HepG2 (cell line): Measurements from ENCODE around the gene GNA14. TPM values are rescaled to one million over a fixed set of nuclear protein-coding genes. Genes with fewer than 3 reads are reported as not detected.

Experiments
- ATAC-seq: fragments of 200-7000 bp; cut with Tn5 transposase; 3 replicates; pipeline ENCODE4 v1.9.1; 2020; ENCODE audit warnings: mild to moderate bottlenecking, moderate library complexity
- BruUV-seq: library from RNA; stranded (reverse); fragments of 400-500 nt; replicated peaks from 2 replicates; lab custom pipeline; 2021; lab: Mats Ljungman, UMichigan
- CTCF ChIA-PET: fragments of 300-600 bp; formaldehyde crosslinking; extraction: SDS; loops from one replicate; lab custom pipeline; 2021; ENCODE audit warnings: low total read pairs, inconsistent platforms, low intra/inter-chr PET ratio; lab: Yijun Ruan, JAX
- POLR2A ChIA-PET: fragments of 350-600 bp; sonication (Branson Sonifier 250); formaldehyde crosslinking; loops from one replicate; lab custom pipeline; 2020; ENCODE audit warnings: antibody characterized with exemption, inconsistent platforms; lab: Yijun Ruan, JAX
- DNase-seq: peaks from one replicate; pipeline ENCODE4 v3.0.0-alpha.2; 2015; ENCODE audit warnings: low spot score
- FAIRE-seq: peaks from 3 replicates; lab custom pipeline; 2011; peaks lifted over from hg19 to GRCh38; lab: Jason Lieb, UNC
- H2AFZ ChIP-seq: one replicate; pipeline ENCODE4 v1.6.1; 2011; ENCODE audit warnings: low read length, inconsistent platforms
- H3K27ac ChIP-seq: fragments of 300-600 bp; 3 replicates; pipeline ENCODE4 v1.8.0; 2011; ENCODE audit warnings: mixed run types, mild to moderate bottlenecking, mixed read lengths, low read length, inconsistent platforms; ENCODE audit not compliant: insufficient read depth; ENCODE audit errors: extremely low read length
- H3K27me3 ChIP-seq, 2 experiments: fragments of 200-600 bp in 1 of 2; 2 replicates in 1 of 2; 3 replicates in 1 of 2; pipeline versions ENCODE4 v1.6.0 to v1.8.0; 2011; ENCODE audit warnings: low read length in 2 of 2, mild to moderate bottlenecking in 2 of 2, moderate library complexity in 2 of 2, inconsistent platforms in 1 of 2; ENCODE audit not compliant: insufficient read depth in 2 of 2, control insufficient read depth in 1 of 2
- H3K36me3 ChIP-seq, 2 experiments: fragments of 200-600 bp in 1 of 2; replicated peaks in 1 of 2; 2 replicates in 1 of 2; 3 replicates in 1 of 2; pipeline versions ENCODE4 v1.5.1 to v1.8.0; 2011; ENCODE audit warnings: low read length in 2 of 2, inconsistent platforms in 1 of 2; ENCODE audit not compliant: insufficient read depth in 2 of 2, control insufficient read depth in 1 of 2
- H3K4me1 ChIP-seq: 2 replicates; pipeline ENCODE4 v1.5.1; 2012; ENCODE audit warnings: low read length, inconsistent platforms; ENCODE audit not compliant: insufficient read depth
- H3K4me2 ChIP-seq: 2 replicates; pipeline ENCODE4 v1.6.0; 2011; ENCODE audit warnings: low read depth, low read length, inconsistent platforms
- H3K4me3 ChIP-seq, 3 experiments: fragments of 200-600 bp in 1 of 3; sonication (generic), shearing (Covaris generic) in 1 of 3; replicated peaks in 1 of 3; 2 replicates each; pipeline ENCODE4 v1.5.1; 2011 to 2016; ENCODE audit warnings: low read length in 3 of 3, inconsistent platforms in 2 of 3, low read depth in 2 of 3, mild to moderate bottlenecking in 2 of 3, control low read depth in 1 of 3, mixed read lengths in 1 of 3; ENCODE audit not compliant: insufficient read depth in 1 of 3
- H3K79me2 ChIP-seq: one replicate; pipeline ENCODE4 v1.6.1; 2011; ENCODE audit warnings: low read length, inconsistent platforms; ENCODE audit not compliant: insufficient read depth
- H3K9ac ChIP-seq: 2 replicates; pipeline ENCODE4 v1.6.0; 2011; ENCODE audit warnings: mild to moderate bottlenecking, low read depth, low read length, inconsistent platforms; ENCODE audit not compliant: insufficient read depth
- H3K9me3 ChIP-seq: 2 replicates; pipeline ENCODE4 v1.5.1; 2012; ENCODE audit warnings: mild to moderate bottlenecking, low read length
- H4K20me1 ChIP-seq: 2 replicates; pipeline ENCODE4 v1.6.0; 2011; ENCODE audit warnings: inconsistent platforms, mild to moderate bottlenecking, low read length, moderate library complexity; ENCODE audit not compliant: insufficient read depth
- MAFK ChIP-seq, 2 experiments: IDR thresholded peaks in 1 of 2; conservative IDR thresholded peaks in 1 of 2; 2 replicates each; pipeline ENCODE4 v1.6.1; 2011; ENCODE audit warnings: improper control_type of control experiment in 2 of 2, low read length in 2 of 2
- MTA1 ChIP-seq: sonication (generic); formaldehyde crosslinking; IDR thresholded peaks from 2 replicates; pipeline ENCODE4 v1.4.0; 2020; ENCODE audit warnings: missing genetic modification reagents, mild to moderate bottlenecking, borderline replicate concordance
- NFIC ChIP-seq: IDR thresholded peaks from 2 replicates; pipeline ENCODE4 v1.6.1; 2012; ENCODE audit warnings: mild to moderate bottlenecking, low read length, inconsistent platforms
- PHF21A ChIP-seq: sonication (generic); formaldehyde crosslinking; IDR thresholded peaks from 2 replicates; pipeline ENCODE4 v1.5.0; 2020; ENCODE audit warnings: mild to moderate bottlenecking, missing genetic modification reagents
- POLR2A ChIP-seq, 2 experiments: IDR thresholded peaks; 2 replicates each; pipeline ENCODE4 v1.6.1; 2011; ENCODE audit warnings: low read depth in 2 of 2, low read length in 2 of 2, mild to moderate bottlenecking in 1 of 2, moderate library complexity in 1 of 2; ENCODE audit not compliant: insufficient read depth in 1 of 2
- SCMH1 ChIP-seq: sonication (generic); formaldehyde crosslinking; IDR thresholded peaks from 2 replicates; pipeline ENCODE4 v1.9.0; 2021; ENCODE audit warnings: missing genetic modification reagents, mild to moderate bottlenecking, borderline replicate concordance
- SMAD1 ChIP-seq: sonication (generic); formaldehyde crosslinking; IDR thresholded peaks from 2 replicates; pipeline ENCODE4 v1.4.0; 2020; ENCODE audit warnings: missing genetic modification reagents, low read depth, mild to moderate bottlenecking, borderline replicate concordance
- STAG1 ChIP-seq: sonication (generic); formaldehyde crosslinking; IDR thresholded peaks from 2 replicates; pipeline ENCODE4 v1.4.0; 2020; ENCODE audit warnings: missing genetic modification reagents
- YY1 ChIP-seq: IDR thresholded peaks from 2 replicates; pipeline ENCODE4 v1.6.1; 2011; ENCODE audit warnings: low read length, low read depth, moderate library complexity, mild to moderate bottlenecking; ENCODE audit not compliant: insufficient read depth, insufficient replicate concordance
- WGBS: methylation state at CpG from one replicate; pipeline ENCODE4 v1.1.6; 2017; ENCODE audit warnings: low lambda C conversion rate; 5-methylcytosine and 5-hydroxymethylcytosine counted together
- in situ Hi-C: cut with HindIII; loops from 2 replicates; pipeline ENCODE4 v1.10.0; 2017; ENCODE audit warnings: low pct_unique_long_range_greater_than_20kb; ENCODE audit not compliant: extremely low pct_ligation_motif_present
- intact Hi-C: fragments of 100-400 bp; cut with micrococcal nuclease; formaldehyde crosslinking; loops from one replicate; pipeline ENCODE4 v1.10.0; 2022; ENCODE audit not compliant: unreplicated experiment
- polyA plus RNA-seq, 8 experiments: library from polyadenylated mRNA; depleted of rRNA in 3 of 8; stranded (reverse) in 7 of 8; unstranded in 1 of 8; fragments of >200 nt; fragmentation: Illumina TruSeq in 4 of 8; extraction: Trizol in 4 of 8; gene quantifications; 2 replicates each; pipeline versions ENCODE4 v1.2.1 to v1.2.3, GENCODE V29; 2011 to 2016; ENCODE audit warnings: low read depth in 4 of 8, missing spikeins in 1 of 8, mixed read lengths in 1 of 8; ENCODE audit not compliant: insufficient read depth in 1 of 8
- total RNA-seq, 5 experiments: library from RNA; depleted of rRNA; stranded (reverse); fragments of >200 nt; fragmentation: Illumina TruSeq; extraction: Trizol; gene quantifications; 2 replicates each; pipeline ENCODE4 v1.2.3, GENCODE V29; 2016; ENCODE audit warnings: low read depth in 1 of 5
- TF ChIP-seq, protein P1 (sequence below): sonication (generic); formaldehyde crosslinking; IDR thresholded peaks from 2 replicates; pipeline ENCODE4 v1.5.0; 2020; ENCODE audit warnings: missing genetic modification reagents, mild to moderate bottlenecking, borderline replicate concordance
- TF ChIP-seq, protein P2 (sequence below): sonication (generic); formaldehyde crosslinking; IDR thresholded peaks from 2 replicates; pipeline ENCODE4 v1.9.0; 2021; ENCODE audit warnings: missing genetic modification reagents, borderline replicate concordance
- TF ChIP-seq, protein P3 (sequence below): sonication (generic); formaldehyde crosslinking; IDR thresholded peaks from 2 replicates; pipeline ENCODE4 v1.4.0; 2020; ENCODE audit warnings: missing genetic modification reagents
- TF ChIP-seq, protein P4 (sequence below): sonication (generic); formaldehyde crosslinking; IDR thresholded peaks from 2 replicates; pipeline ENCODE4 v1.4.0; 2020; ENCODE audit warnings: low read depth, missing genetic modification reagents

Gene GNA14
- total and polyA plus RNA-seq, 2 of the 13 experiments (the other 11 are each of a cell fraction or from before 2014, with no cell fraction given): not detected

DNA sequence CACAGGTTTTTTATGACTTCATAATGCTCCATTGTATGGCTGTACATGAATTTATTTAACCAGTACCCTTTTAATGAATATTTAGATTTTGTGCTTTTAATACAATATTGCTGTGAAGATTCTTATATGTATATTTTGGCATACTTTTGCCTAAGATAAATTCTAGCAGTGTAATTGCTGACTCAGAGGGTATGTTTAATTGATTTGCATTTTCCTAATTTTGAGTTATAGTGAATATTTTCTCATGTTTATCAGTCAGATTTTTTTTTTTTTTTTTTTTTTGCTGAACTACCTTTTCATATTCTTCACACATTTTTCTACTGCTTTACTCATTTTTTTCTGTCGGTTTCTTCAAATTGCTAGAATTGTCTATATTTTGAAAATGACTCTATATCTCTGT lies 248.2 kb downstream of the GNA14 start:
- Histone ChIP-seq H2AFZ (no peak overlapping the region), H3K27me3 (no peaks in the 10 kb centered on the region), H3K36me3 (no peaks in the 10 kb centered on the region), H3K79me2 (no peaks in the 10 kb centered on the region), H3K9me3 (no peaks in the 10 kb centered on the region), H3K4me3 (no peak overlapping the region), H3K9ac (no peak overlapping the region), H3K4me1 (no peaks in the 10 kb centered on the region), H3K4me2 (no peak overlapping the region), H3K27ac (no peak overlapping the region), H4K20me1 (no peaks in the 10 kb centered on the region)
- ChIA-PET CTCF (no interaction called here), POLR2A (no interaction called here)
- no TSS peak for BruUV-seq
- FAIRE-seq (no peak), DNase-seq (no peak), ATAC-seq (no peak)
- WGBS: 98% methylated on average over 1 of the region's 1 CpG
- intact Hi-C loops (no loop called here), in situ Hi-C loops (no loop called here)
- TF ChIP-seq YY1 (no peak), MAFK (conservative IDR thresholded peaks at IDR 0.05 in 1 of 2, IDR thresholded peaks at IDR 0.05 in 1 of 2; ENCODE audit: low read length in 2 of 2) (peak in 1 of 2 experiments; percentile 72; a peak in 2 of 4 replicates), POLR2A (IDR thresholded peaks at IDR 0.05; ENCODE audit: insufficient read depth in 1 of 2, low read depth in 2 of 2, low read length in 2 of 2) (no peak), NFIC (no peak), SCMH1 (no peak), MTA1 (no peak), SMAD1 (CRISPR knock-in tag) (no peak), STAG1 (CRISPR knock-in tag) (no peak), PHF21A (CRISPR knock-in tag) (no peak)
- TF ChIP-seq, protein P1, sequence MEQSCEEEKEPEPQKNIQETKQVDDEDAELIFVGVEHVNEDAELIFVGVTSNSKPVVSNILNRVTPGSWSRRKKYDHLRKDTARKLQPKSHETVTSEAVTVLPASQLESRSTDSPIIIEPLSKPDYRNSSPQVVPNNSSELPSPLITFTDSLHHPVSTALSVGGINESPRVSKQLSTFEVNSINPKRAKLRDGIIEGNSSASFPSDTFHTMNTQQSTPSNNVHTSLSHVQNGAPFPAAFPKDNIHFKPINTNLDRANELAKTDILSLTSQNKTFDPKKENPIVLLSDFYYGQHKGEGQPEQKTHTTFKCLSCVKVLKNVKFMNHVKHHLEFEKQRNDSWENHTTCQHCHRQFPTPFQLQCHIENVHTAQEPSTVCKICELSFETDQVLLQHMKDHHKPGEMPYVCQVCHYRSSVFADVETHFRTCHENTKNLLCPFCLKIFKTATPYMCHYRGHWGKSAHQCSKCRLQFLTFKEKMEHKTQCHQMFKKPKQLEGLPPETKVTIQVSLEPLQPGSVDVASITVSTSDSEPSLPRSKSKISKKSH: no peak
- TF ChIP-seq, protein P2, sequence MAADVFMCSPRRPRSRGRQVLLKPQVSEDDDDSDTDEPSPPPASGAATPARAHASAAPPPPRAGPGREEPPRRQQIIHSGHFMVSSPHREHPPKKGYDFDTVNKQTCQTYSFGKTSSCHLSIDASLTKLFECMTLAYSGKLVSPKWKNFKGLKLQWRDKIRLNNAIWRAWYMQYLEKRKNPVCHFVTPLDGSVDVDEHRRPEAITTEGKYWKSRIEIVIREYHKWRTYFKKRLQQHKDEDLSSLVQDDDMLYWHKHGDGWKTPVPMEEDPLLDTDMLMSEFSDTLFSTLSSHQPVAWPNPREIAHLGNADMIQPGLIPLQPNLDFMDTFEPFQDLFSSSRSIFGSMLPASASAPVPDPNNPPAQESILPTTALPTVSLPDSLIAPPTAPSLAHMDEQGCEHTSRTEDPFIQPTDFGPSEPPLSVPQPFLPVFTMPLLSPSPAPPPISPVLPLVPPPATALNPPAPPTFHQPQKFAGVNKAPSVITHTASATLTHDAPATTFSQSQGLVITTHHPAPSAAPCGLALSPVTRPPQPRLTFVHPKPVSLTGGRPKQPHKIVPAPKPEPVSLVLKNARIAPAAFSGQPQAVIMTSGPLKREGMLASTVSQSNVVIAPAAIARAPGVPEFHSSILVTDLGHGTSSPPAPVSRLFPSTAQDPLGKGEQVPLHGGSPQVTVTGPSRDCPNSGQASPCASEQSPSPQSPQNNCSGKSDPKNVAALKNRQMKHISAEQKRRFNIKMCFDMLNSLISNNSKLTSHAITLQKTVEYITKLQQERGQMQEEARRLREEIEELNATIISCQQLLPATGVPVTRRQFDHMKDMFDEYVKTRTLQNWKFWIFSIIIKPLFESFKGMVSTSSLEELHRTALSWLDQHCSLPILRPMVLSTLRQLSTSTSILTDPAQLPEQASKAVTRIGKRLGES: no peak
- TF ChIP-seq, protein P3, sequence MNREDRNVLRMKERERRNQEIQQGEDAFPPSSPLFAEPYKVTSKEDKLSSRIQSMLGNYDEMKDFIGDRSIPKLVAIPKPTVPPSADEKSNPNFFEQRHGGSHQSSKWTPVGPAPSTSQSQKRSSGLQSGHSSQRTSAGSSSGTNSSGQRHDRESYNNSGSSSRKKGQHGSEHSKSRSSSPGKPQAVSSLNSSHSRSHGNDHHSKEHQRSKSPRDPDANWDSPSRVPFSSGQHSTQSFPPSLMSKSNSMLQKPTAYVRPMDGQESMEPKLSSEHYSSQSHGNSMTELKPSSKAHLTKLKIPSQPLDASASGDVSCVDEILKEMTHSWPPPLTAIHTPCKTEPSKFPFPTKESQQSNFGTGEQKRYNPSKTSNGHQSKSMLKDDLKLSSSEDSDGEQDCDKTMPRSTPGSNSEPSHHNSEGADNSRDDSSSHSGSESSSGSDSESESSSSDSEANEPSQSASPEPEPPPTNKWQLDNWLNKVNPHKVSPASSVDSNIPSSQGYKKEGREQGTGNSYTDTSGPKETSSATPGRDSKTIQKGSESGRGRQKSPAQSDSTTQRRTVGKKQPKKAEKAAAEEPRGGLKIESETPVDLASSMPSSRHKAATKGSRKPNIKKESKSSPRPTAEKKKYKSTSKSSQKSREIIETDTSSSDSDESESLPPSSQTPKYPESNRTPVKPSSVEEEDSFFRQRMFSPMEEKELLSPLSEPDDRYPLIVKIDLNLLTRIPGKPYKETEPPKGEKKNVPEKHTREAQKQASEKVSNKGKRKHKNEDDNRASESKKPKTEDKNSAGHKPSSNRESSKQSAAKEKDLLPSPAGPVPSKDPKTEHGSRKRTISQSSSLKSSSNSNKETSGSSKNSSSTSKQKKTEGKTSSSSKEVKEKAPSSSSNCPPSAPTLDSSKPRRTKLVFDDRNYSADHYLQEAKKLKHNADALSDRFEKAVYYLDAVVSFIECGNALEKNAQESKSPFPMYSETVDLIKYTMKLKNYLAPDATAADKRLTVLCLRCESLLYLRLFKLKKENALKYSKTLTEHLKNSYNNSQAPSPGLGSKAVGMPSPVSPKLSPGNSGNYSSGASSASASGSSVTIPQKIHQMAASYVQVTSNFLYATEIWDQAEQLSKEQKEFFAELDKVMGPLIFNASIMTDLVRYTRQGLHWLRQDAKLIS (CRISPR knock-in tag): no peak
- TF ChIP-seq, protein P4, sequence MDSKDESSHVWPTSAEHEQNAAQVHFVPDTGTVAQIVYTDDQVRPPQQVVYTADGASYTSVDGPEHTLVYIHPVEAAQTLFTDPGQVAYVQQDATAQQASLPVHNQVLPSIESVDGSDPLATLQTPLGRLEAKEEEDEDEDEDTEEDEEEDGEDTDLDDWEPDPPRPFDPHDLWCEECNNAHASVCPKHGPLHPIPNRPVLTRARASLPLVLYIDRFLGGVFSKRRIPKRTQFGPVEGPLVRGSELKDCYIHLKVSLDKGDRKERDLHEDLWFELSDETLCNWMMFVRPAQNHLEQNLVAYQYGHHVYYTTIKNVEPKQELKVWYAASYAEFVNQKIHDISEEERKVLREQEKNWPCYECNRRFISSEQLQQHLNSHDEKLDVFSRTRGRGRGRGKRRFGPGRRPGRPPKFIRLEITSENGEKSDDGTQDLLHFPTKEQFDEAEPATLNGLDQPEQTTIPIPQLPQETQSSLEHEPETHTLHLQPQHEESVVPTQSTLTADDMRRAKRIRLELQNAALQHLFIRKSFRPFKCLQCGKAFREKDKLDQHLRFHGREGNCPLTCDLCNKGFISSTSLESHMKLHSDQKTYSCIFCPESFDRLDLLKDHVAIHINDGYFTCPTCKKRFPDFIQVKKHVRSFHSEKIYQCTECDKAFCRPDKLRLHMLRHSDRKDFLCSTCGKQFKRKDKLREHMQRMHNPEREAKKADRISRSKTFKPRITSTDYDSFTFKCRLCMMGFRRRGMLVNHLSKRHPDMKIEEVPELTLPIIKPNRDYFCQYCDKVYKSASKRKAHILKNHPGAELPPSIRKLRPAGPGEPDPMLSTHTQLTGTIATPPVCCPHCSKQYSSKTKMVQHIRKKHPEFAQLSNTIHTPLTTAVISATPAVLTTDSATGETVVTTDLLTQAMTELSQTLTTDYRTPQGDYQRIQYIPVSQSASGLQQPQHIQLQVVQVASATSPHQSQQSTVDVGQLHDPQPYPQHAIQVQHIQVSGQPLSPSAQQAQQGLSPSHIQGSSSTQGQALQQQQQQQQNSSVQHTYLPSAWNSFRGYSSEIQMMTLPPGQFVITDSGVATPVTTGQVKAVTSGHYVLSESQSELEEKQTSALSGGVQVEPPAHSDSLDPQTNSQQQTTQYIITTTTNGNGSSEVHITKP (CRISPR knock-in tag): no peak
